ENCODE data around the gene MRPL53. TPM values are rescaled to one million over a fixed set of nuclear protein-coding genes. Genes with fewer than 3 reads are reported as not detected.

Gene MRPL53
- total and polyA plus RNA-seq, 2 of the 8 experiments (the other 6 are each of a cell fraction or from before 2014, with no cell fraction given) = 36.6 to 46.3 TPM

DNA sequence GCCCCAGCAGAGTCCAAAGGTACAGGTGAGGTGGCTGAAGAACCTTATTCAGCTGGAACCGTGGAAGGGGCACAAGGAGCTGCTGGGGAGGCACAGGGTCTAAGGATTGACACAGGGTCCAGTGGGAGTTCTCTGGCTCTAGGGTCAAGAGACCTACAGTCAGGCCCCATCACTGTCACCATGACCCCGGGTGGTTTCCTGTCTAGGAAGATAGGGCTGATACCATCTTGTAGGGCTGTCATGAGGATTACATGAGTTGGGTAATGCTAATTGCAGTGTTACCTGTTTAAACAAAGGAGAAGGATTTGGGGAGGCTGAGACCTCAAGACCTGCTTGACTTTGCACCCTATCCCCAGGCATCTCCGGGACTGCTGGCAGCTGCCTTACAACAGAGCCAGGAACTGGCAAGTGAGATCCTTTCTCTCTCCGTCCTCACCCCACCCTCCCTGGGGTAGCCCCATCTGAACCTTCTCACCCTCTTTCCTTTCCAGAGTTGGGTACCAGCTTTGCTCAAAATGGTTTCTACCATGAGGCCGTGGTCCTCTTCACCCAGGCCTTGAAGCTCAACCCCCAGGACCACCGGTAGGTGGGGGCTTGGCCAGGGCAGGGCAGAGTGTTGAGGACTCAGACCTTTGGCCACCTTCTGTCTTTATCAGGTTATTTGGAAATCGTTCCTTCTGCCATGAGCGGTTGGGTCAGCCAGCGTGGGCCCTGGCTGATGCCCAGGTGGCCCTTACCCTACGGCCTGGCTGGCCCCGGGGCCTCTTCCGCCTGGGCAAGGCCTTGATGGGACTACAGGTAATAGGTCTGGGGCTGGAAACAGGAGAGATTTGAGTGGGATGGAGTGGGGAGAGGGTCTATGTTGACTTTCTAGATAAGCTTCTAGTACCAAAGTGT, 19.4 kb upstream of the MRPL53 start (continued):
- TF ChIP-seq, protein P1, sequence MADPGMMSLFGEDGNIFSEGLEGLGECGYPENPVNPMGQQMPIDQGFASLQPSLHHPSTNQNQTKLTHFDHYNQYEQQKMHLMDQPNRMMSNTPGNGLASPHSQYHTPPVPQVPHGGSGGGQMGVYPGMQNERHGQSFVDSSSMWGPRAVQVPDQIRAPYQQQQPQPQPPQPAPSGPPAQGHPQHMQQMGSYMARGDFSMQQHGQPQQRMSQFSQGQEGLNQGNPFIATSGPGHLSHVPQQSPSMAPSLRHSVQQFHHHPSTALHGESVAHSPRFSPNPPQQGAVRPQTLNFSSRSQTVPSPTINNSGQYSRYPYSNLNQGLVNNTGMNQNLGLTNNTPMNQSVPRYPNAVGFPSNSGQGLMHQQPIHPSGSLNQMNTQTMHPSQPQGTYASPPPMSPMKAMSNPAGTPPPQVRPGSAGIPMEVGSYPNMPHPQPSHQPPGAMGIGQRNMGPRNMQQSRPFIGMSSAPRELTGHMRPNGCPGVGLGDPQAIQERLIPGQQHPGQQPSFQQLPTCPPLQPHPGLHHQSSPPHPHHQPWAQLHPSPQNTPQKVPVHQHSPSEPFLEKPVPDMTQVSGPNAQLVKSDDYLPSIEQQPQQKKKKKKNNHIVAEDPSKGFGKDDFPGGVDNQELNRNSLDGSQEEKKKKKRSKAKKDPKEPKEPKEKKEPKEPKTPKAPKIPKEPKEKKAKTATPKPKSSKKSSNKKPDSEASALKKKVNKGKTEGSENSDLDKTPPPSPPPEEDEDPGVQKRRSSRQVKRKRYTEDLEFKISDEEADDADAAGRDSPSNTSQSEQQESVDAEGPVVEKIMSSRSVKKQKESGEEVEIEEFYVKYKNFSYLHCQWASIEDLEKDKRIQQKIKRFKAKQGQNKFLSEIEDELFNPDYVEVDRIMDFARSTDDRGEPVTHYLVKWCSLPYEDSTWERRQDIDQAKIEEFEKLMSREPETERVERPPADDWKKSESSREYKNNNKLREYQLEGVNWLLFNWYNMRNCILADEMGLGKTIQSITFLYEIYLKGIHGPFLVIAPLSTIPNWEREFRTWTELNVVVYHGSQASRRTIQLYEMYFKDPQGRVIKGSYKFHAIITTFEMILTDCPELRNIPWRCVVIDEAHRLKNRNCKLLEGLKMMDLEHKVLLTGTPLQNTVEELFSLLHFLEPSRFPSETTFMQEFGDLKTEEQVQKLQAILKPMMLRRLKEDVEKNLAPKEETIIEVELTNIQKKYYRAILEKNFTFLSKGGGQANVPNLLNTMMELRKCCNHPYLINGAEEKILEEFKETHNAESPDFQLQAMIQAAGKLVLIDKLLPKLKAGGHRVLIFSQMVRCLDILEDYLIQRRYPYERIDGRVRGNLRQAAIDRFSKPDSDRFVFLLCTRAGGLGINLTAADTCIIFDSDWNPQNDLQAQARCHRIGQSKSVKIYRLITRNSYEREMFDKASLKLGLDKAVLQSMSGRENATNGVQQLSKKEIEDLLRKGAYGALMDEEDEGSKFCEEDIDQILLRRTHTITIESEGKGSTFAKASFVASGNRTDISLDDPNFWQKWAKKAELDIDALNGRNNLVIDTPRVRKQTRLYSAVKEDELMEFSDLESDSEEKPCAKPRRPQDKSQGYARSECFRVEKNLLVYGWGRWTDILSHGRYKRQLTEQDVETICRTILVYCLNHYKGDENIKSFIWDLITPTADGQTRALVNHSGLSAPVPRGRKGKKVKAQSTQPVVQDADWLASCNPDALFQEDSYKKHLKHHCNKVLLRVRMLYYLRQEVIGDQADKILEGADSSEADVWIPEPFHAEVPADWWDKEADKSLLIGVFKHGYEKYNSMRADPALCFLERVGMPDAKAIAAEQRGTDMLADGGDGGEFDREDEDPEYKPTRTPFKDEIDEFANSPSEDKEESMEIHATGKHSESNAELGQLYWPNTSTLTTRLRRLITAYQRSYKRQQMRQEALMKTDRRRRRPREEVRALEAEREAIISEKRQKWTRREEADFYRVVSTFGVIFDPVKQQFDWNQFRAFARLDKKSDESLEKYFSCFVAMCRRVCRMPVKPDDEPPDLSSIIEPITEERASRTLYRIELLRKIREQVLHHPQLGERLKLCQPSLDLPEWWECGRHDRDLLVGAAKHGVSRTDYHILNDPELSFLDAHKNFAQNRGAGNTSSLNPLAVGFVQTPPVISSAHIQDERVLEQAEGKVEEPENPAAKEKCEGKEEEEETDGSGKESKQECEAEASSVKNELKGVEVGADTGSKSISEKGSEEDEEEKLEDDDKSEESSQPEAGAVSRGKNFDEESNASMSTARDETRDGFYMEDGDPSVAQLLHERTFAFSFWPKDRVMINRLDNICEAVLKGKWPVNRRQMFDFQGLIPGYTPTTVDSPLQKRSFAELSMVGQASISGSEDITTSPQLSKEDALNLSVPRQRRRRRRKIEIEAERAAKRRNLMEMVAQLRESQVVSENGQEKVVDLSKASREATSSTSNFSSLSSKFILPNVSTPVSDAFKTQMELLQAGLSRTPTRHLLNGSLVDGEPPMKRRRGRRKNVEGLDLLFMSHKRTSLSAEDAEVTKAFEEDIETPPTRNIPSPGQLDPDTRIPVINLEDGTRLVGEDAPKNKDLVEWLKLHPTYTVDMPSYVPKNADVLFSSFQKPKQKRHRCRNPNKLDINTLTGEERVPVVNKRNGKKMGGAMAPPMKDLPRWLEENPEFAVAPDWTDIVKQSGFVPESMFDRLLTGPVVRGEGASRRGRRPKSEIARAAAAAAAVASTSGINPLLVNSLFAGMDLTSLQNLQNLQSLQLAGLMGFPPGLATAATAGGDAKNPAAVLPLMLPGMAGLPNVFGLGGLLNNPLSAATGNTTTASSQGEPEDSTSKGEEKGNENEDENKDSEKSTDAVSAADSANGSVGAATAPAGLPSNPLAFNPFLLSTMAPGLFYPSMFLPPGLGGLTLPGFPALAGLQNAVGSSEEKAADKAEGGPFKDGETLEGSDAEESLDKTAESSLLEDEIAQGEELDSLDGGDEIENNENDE (IDR thresholded peaks at IDR 0.05; ENCODE audit: insufficient replicate concordance, low read length) = no peak
- TF ChIP-seq ASH2L (IDR thresholded peaks at IDR 0.05; ENCODE audit: low read length) = no peak
- TF ChIP-seq POLR2A (IDR thresholded peaks at IDR 0.05; ENCODE audit: control extremely low read depth in 1 of 2, low read depth in 2 of 2, low read length in 2 of 2) = no peak
